Measurements from ENCODE around the gene DOK3. TPM values are rescaled to one million over a fixed set of nuclear protein-coding genes. Genes with fewer than 3 reads are reported as not detected.

The DOK3 gene
- total and polyA plus RNA-seq, 10 of the 15 experiments (the other 5 are each of a cell fraction or from before 2014, with no cell fraction given), result 6.6 to 107 (median 52.1) TPM

- in situ Hi-C loops (cut with MboI) (no loop called here), intact Hi-C loops (cut with micrococcal nuclease; ENCODE audit: unreplicated experiment) (loop anchor here (1.0 to 2.0 kb wide), 4 partner anchors 27 to 64 kb away; partner anchors contain the start of gene GRK6)
- ChIA-PET SMC1A (ENCODE audit: uncharacterized antibody, unreplicated experiment) (interaction anchor here (0.6 to 5.1 kb wide), 9 partner anchors 9 to 135 kb away, joined by 3 to 92 read pairs (median 9); partner anchors contain the start of genes F12, GRK6 and PFN3), POLR2A (interaction anchor here (1.0 to 13.6 kb wide), 8 partner anchors 9 to 142 kb away, joined by 3 to 358 read pairs (median 14); partner anchors contain the start of genes GRK6 and MXD3), CTCF (interaction anchor here (0.7 to 16.4 kb wide), 19 partner anchors 10 to 144 kb away, joined by 3 to 391 read pairs (median 10); partner anchors contain the start of genes DOK3, GRK6, LMAN2 and MXD3), RAD21 (ENCODE audit: unreplicated experiment) (interaction anchor here (1.0 to 13.5 kb wide), 10 partner anchors 9 to 92 kb away, joined by 3 to 291 read pairs (median 16); partner anchors contain the start of genes DOK3, F12, GRK6 and PRR7)
- Histone ChIP-seq H3K9me3 (replicated peaks; ENCODE audit: control insufficient read depth, insufficient read depth, low read length) (no peaks in the 10 kb centered on the region), H3K4me1 (ENCODE audit: control insufficient read depth, insufficient read depth, low read length) (peaks cover 11% of the 10 kb centered on the region), H3K4me3 (peak overlapping the region; percentile 62), H2AFZ (ENCODE audit: control insufficient read depth, low read depth, low read length) (peak overlapping the region; percentile 64), H3K79me2 (ENCODE audit: control insufficient read depth, insufficient read depth, low read length) (peaks cover 3% of the 10 kb centered on the region; the same call in 1 of the 2 replicates), H3K27ac (ENCODE audit: control insufficient read depth, insufficient read depth) (peak overlapping the region; percentile 62), H3K4me2 (ENCODE audit: control insufficient read depth, insufficient read depth) (peak overlapping the region; percentile 98), H3K9ac (ENCODE audit: control insufficient read depth, insufficient read depth, low read length) (peak overlapping the region; percentile 57; the same call in 1 of the 2 replicates), H4K20me1 (ENCODE audit: control insufficient read depth, insufficient read depth) (no peaks in the 10 kb centered on the region), H3K27me3 (replicated peaks in 1 of 2; ENCODE audit: control insufficient read depth in 2 of 2, insufficient read depth in 2 of 2, low read length in 1 of 2) (no peaks in the 10 kb centered on the region), H3K36me3 (ENCODE audit: control insufficient read depth in 2 of 2, insufficient read depth in 2 of 2, low read length in 1 of 2) (no peaks in the 10 kb centered on the region)
- no peak for DNase-seq (ENCODE audit: low read depth, low spot score)
- peak; percentile 54 for FAIRE-seq
- 10% methylated on average over 27 of the region's 31 CpGs for WGBS (ENCODE audit: insufficient coverage, insufficient replicate concordance, low lambda C conversion rate, missing lambda C conversion rate)
- BruUV-seq (replicated peaks), result no TSS peak
- ATAC-seq, result peak; percentile 7
- peak; percentile 51; the same call in 1 of the 2 replicates for TF ChIP-seq RELB (IDR thresholded peaks at IDR 0.05; ENCODE audit: low read depth)
- TF ChIP-seq ETV6 (conservative IDR thresholded peaks at IDR 0.05 in 1 of 2, IDR thresholded peaks at IDR 0.05 in 1 of 2; ENCODE audit: borderline replicate concordance in 1 of 2, low read depth in 1 of 2), result 0 out of 4 replicates have a peak, but pooled peaks of 1 of the 2 experiments have one; percentile 26
- peak in 1 of 2 experiments; percentile 45; a peak in 1 of 3 replicates for TF ChIP-seq EGR1 (IDR thresholded peaks at IDR 0.05; ENCODE audit: borderline replicate concordance in 1 of 2, low read depth in 2 of 2, low read length in 2 of 2)
- TF ChIP-seq IRF4 (IDR thresholded peaks at IDR 0.05; ENCODE audit: low read depth, low read length), result no peak
- TF ChIP-seq MXI1 (IDR thresholded peaks at IDR 0.05; ENCODE audit: low read depth, low read length), result peak; percentile 52; the same call in 1 of the 2 replicates
- no peak for TF ChIP-seq STAT3 (IDR thresholded peaks at IDR 0.05; ENCODE audit: low read depth, low read length)
- TF ChIP-seq TCF12 (IDR thresholded peaks at IDR 0.05; ENCODE audit: low read depth, low read length), result peak; percentile 46; the same call in 1 of the 2 replicates
- TF ChIP-seq EED (IDR thresholded peaks at IDR 0.05; ENCODE audit: low read depth), result 0 out of 2 replicates have a peak, but pooled peaks have one; percentile 16
- TF ChIP-seq BHLHE40 (IDR thresholded peaks at IDR 0.05; ENCODE audit: borderline replicate concordance in 1 of 2, low read depth in 2 of 2, low read length in 1 of 2), result peak; percentile 79 to 92; a peak in 3 of 4 replicates
- TF ChIP-seq BCL3 (IDR thresholded peaks at IDR 0.05; ENCODE audit: borderline replicate concordance, insufficient read depth, low read depth, low read length, poor library complexity, severe bottlenecking), result peak; percentile 7
- TF ChIP-seq CBX5 (IDR thresholded peaks at IDR 0.05; ENCODE audit: low read depth), result no peak
- no peak for TF ChIP-seq ELK1 (IDR thresholded peaks at IDR 0.05; ENCODE audit: low read depth, low read length)
- no peak for TF ChIP-seq ESRRA (IDR thresholded peaks at IDR 0.05; ENCODE audit: low read length)
- TF ChIP-seq HDGF (IDR thresholded peaks at IDR 0.05), result peak; percentile 97
- TF ChIP-seq SRF (IDR thresholded peaks at IDR 0.05; ENCODE audit: low read depth in 2 of 2, low read length in 2 of 2), result no peak
- TF ChIP-seq JUNB (IDR thresholded peaks at IDR 0.05), result no peak
- no peak for TF ChIP-seq LARP7 (IDR thresholded peaks at IDR 0.05)
- no peak for TF ChIP-seq BMI1 (IDR thresholded peaks at IDR 0.05; ENCODE audit: borderline replicate concordance)
These were observed 55.7 kb downstream of the DOK3 start for GRCh38 chr5:177453852-177454396.

Measured in GM12878 (cell line).